Esophagus muscularis mucosa (tissue), 4 donors: Measurements from ENCODE around the gene ERLEC1. TPM values are rescaled to one million over a fixed set of nuclear protein-coding genes. Genes with fewer than 3 reads are reported as not detected.

Experiments
- DNase-seq: peaks from one replicate; pipeline ENCODE4 v3.0.0-alpha.2; 2017; ENCODE audit errors: extremely low spot score
- H3K27ac ChIP-seq, 4 donors: fragments of 200-600 bp; sonication (generic); replicated peaks in 1 of 4; 1 replicate in 3 of 4; 2 replicates in 1 of 4; pipeline ENCODE4 v1.5.1; 2016 to 2019; ENCODE audit warnings: mild to moderate bottlenecking in 1 of 4
- H3K27me3 ChIP-seq, 4 donors: fragments of 200-600 bp; sonication (generic); one replicate each; pipeline versions ENCODE4 v1.5.1 to v1.6.0; 2016 to 2019
- H3K36me3 ChIP-seq, 4 donors: fragments of 200-600 bp; sonication (generic); one replicate each; pipeline ENCODE4 v1.5.1; 2016 to 2019
- H3K4me1 ChIP-seq, 4 donors: fragments of 200-600 bp; sonication (generic); one replicate each; pipeline ENCODE4 v1.5.1; 2016 to 2019
- H3K4me3 ChIP-seq, 4 donors: fragments of 200-600 bp; sonication (generic); 1 replicate in 2 of 4; 2 replicates in 2 of 4; pipeline ENCODE4 v1.5.1; 2016 to 2019; ENCODE audit warnings: mild to moderate bottlenecking in 4 of 4, moderate library complexity in 1 of 4
- H3K9me3 ChIP-seq, 4 donors: fragments of 200-600 bp; sonication (generic); 1 replicate in 3 of 4; 2 replicates in 1 of 4; pipeline ENCODE4 v1.5.1; 2016 to 2019
- CTCF ChIP-seq, 3 experiments: fragments of 200-600 bp in 2 of 3; fragments of 450-650 bp in 1 of 3; sonication (generic) in 2 of 3; IDR thresholded peaks; one replicate each; pipeline ENCODE4 v1.5.1; 2017 to 2019; ENCODE audit warnings: antibody characterized with exemption in 3 of 3, mild to moderate bottlenecking in 2 of 3, moderate library complexity in 1 of 3
- EP300 ChIP-seq: sonication (generic); formaldehyde crosslinking; IDR thresholded peaks from one replicate; pipeline ENCODE4 v1.6.1; 2017; ENCODE audit warnings: antibody characterized with exemption
- POLR2A ChIP-seq: fragments of 450-650 bp; IDR thresholded peaks from one replicate; pipeline ENCODE4 v1.6.1; 2017; ENCODE audit warnings: antibody characterized with exemption, moderate library complexity, mild to moderate bottlenecking, low read depth
- POLR2AphosphoS5 ChIP-seq, 2 donors: sonication (generic); formaldehyde crosslinking; IDR thresholded peaks; one replicate each; pipeline ENCODE4 v1.6.1; 2017; ENCODE audit warnings: antibody characterized with exemption in 2 of 2
- WGBS: methylation state at CpG from one replicate; pipeline ENCODE4 v1.1.5; 2018; 5-methylcytosine and 5-hydroxymethylcytosine counted together
- intact Hi-C: fragments of 100-400 bp; cut with DNase I; formaldehyde crosslinking; loops from one replicate; pipeline ENCODE4 v1.15.1; 2023
- total RNA-seq, 4 donors: library from RNA; depleted of rRNA; stranded (reverse); fragments of >200 nt; gene quantifications; one replicate each; pipeline versions ENCODE4 v1.1.0 to v1.2.1, GENCODE V29; 2016

ERLEC1 gene
- total RNA-seq, 4 donors from 2014 or later, result 54.8 to 81.9 (median 61.1) TPM

- TF ChIP-seq POLR2A (no peak), CTCF (IDR thresholded peaks at IDR 0.05) (no peak), POLR2AphosphoS5 (IDR thresholded peaks at IDR 0.05) (no peak), EP300 (no peak)
- intact Hi-C loops, result no loop called here
- no peak for DNase-seq
- H3K27ac ChIP-seq, result no peak overlapping the region
- H3K4me3 ChIP-seq, result no peak overlapping the region
- no peaks in the 10 kb centered on the region for H3K4me1 ChIP-seq
- H3K27me3 ChIP-seq, result no peaks in the 10 kb centered on the region
- peaks cover 18 to 91% (median 69%) of the 10 kb centered on the region in 4 donors for H3K36me3 ChIP-seq
- H3K9me3 ChIP-seq, result no peaks in the 10 kb centered on the region
Observed at GRCh38 chr2:53801547-53801946, 14.7 kb downstream of the ERLEC1 start.

- 72% methylated on average over 7 of the region's 7 CpGs for WGBS
- Histone ChIP-seq H3K27me3 (no peaks in the 10 kb centered on the region), H3K9me3 (no peaks in the 10 kb centered on the region), H3K4me1 (no peaks in the 10 kb centered on the region), H3K36me3 (peaks cover 21 to 91% (median 73%) of the 10 kb centered on the region in 4 donors), H3K27ac (no peak overlapping the region), H3K4me3 (no peak overlapping the region)
- no peak for TF ChIP-seq CTCF (IDR thresholded peaks at IDR 0.05)
- no peak for TF ChIP-seq POLR2A
- TF ChIP-seq EP300, result no peak
- no peak for TF ChIP-seq POLR2AphosphoS5 (IDR thresholded peaks at IDR 0.05)
- intact Hi-C loops, result no loop called here
- no peak for DNase-seq
Observed at GRCh38 chr2:53802617-53803151, 15.8 kb downstream of the ERLEC1 start.

- no peak overlapping the region for H3K4me3 ChIP-seq
- H3K9me3 ChIP-seq, result no peaks in the 10 kb centered on the region
- intact Hi-C loops, result no loop called here
- H3K4me1 ChIP-seq, result no peaks in the 10 kb centered on the region
- no peak overlapping the region for H3K27ac ChIP-seq
- WGBS, result 96% methylated on average over 3 of the region's 3 CpGs
- no peaks in the 10 kb centered on the region for H3K27me3 ChIP-seq
- TF ChIP-seq POLR2AphosphoS5 (IDR thresholded peaks at IDR 0.05) (no peak), EP300 (no peak), CTCF (IDR thresholded peaks at IDR 0.05) (no peak), POLR2A (no peak)
- peaks cover 50 to 98% (median 85%) of the 10 kb centered on the region in 4 donors for H3K36me3 ChIP-seq
- DNase-seq, result no peak
Observed at GRCh38 chr2:53811601-53812000, 24.8 kb downstream of the ERLEC1 start.

GRCh38 chr2:53813151-53813550, 26.3 kb downstream of the ERLEC1 start:
- no peak for DNase-seq
- no peak overlapping the region for H3K27ac ChIP-seq
- H3K4me1 ChIP-seq, result no peaks in the 10 kb centered on the region
- H3K27me3 ChIP-seq, result no peaks in the 10 kb centered on the region
- TF ChIP-seq POLR2A (no peak), EP300 (no peak), CTCF (IDR thresholded peaks at IDR 0.05) (no peak), POLR2AphosphoS5 (IDR thresholded peaks at IDR 0.05) (no peak)
- no peak overlapping the region for H3K4me3 ChIP-seq
- no peaks in the 10 kb centered on the region for H3K9me3 ChIP-seq
- intact Hi-C loops, result no loop called here
- H3K36me3 ChIP-seq, result peaks cover 47 to 98% (median 78%) of the 10 kb centered on the region in 4 donors

- intact Hi-C loops, result no loop called here
- no peak overlapping the region for H3K27ac ChIP-seq
- no peaks in the 10 kb centered on the region for H3K4me1 ChIP-seq
- WGBS, result 92% methylated on average over 3 of the region's 3 CpGs
- no peak overlapping the region for H3K4me3 ChIP-seq
- peaks cover 12 to 59% (median 45%) of the 10 kb centered on the region in 4 donors for H3K36me3 ChIP-seq
- DNase-seq, result no peak
- no peaks in the 10 kb centered on the region for H3K27me3 ChIP-seq
- TF ChIP-seq EP300 (no peak), POLR2AphosphoS5 (IDR thresholded peaks at IDR 0.05) (no peak), CTCF (IDR thresholded peaks at IDR 0.05) (no peak), POLR2A (no peak)
- H3K9me3 ChIP-seq, result no peaks in the 10 kb centered on the region
Observed at GRCh38 chr2:53818854-53819435, 32.1 kb downstream of the ERLEC1 start.
